SU-DHL-6 (cell line): ENCODE results near the gene THEMIS.

Source experiments
- H2AFZ ChIP-seq: fragments of 200-600 bp; sonication (generic); 2 replicates; pipeline ENCODE4 v1.6.1; 2014; ENCODE audit warnings: low read depth, mild to moderate bottlenecking, moderate library complexity, mixed read lengths, antibody characterized with exemption, low read length; ENCODE audit not compliant: severe bottlenecking
- H3F3A ChIP-seq: fragments of 200-600 bp; shearing (Covaris generic); 2 replicates; pipeline ENCODE4 v1.6.0; 2016; ENCODE audit warnings: antibody characterized with exemption, mild to moderate bottlenecking; ENCODE audit not compliant: insufficient read depth
- H3K27ac ChIP-seq: fragments of 200-600 bp; sonication (generic); 2 replicates; pipeline ENCODE4 v1.5.1; 2016; ENCODE audit warnings: low read depth, mild to moderate bottlenecking, low read length, moderate library complexity, mixed read lengths
- H3K27me3 ChIP-seq: fragments of 200-600 bp; sonication (generic), shearing (Covaris generic); 2 replicates; pipeline ENCODE4 v1.6.0; 2014; ENCODE audit warnings: mild to moderate bottlenecking, low read length
- H3K36me3 ChIP-seq: fragments of 200-600 bp; sonication (generic); 2 replicates; pipeline ENCODE4 v1.6.1; 2014; ENCODE audit warnings: mild to moderate bottlenecking, low read length, mixed read lengths
- H3K4me2 ChIP-seq: fragments of 300-600, 200-600 bp; shearing (Covaris generic), sonication (generic); 2 replicates; pipeline ENCODE4 v1.6.0; 2014; ENCODE audit warnings: low read length, low read depth, mild to moderate bottlenecking; ENCODE audit not compliant: poor library complexity, severe bottlenecking
- H3K4me3 ChIP-seq: fragments of 200-600 bp; sonication (generic); 2 replicates; pipeline ENCODE4 v1.5.1; 2014; ENCODE audit warnings: antibody characterized with exemption, low read length, mild to moderate bottlenecking, mixed read lengths; ENCODE audit not compliant: insufficient read depth, poor library complexity, severe bottlenecking
- H3K79me2 ChIP-seq: fragments of 200-600 bp; sonication (generic); 2 replicates; pipeline ENCODE4 v1.6.1; 2014; ENCODE audit warnings: mild to moderate bottlenecking, low read length, moderate library complexity; ENCODE audit not compliant: insufficient read depth
- H3K9ac ChIP-seq: fragments of 200-600 bp; sonication (generic); 2 replicates; pipeline ENCODE4 v1.7.0; 2014; ENCODE audit warnings: mild to moderate bottlenecking, low read length
- H3K9me2 ChIP-seq: fragments of 200-600 bp; sonication (generic); replicated peaks from 2 replicates; pipeline ENCODE4 v1.6.1; 2014; ENCODE audit warnings: low read length; ENCODE audit not compliant: insufficient read depth
- H3K9me3 ChIP-seq: fragments of 200-600 bp; sonication (generic); 2 replicates; pipeline ENCODE4 v1.6.1; 2014; ENCODE audit warnings: low read length, mixed read lengths; ENCODE audit not compliant: insufficient read depth
- H4K20me1 ChIP-seq: fragments of 200-600 bp; sonication (generic); 2 replicates; pipeline ENCODE4 v1.6.1; 2014; ENCODE audit warnings: low read depth, mild to moderate bottlenecking, antibody characterized with exemption, low read length, moderate library complexity, mixed read lengths
- EZH2phosphoT487 ChIP-seq: fragments of 200-600 bp; sonication (generic), shearing (Covaris generic); conservative IDR thresholded peaks from 2 replicates; pipeline ENCODE4 v1.6.1; 2018; ENCODE audit warnings: mild to moderate bottlenecking, antibody characterized with exemption, low read length, moderate library complexity, mixed read lengths
- TF ChIP-seq, protein P1 (sequence below): fragments of 200-600 bp; sonication (generic); IDR thresholded peaks from one replicate; pipeline ENCODE4 v1.5.1; 2017; ENCODE audit warnings: antibody characterized with exemption, mild to moderate bottlenecking, low read length, moderate library complexity; ENCODE audit not compliant: insufficient read depth, poor library complexity, severe bottlenecking

Gene THEMIS

DNA sequence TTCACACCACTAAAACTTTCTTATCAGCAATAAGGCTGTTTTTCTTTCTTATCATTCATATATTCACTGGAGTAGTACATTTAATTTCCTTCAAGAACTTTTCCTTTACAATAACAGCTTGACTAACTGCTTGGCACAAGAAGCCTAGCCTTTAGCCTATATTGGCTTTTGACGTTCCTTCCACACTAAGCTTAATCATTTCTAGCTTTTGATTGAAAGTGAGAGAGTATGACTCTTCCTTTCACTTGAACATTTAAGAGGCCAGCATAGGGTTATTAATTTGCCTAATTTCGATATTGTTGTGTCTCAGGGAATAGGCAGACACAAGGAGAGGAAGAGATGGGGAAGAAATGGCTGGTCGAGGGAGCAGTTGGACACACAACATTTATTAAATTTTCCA, 23.6 kb downstream of the THEMIS start:
- H3K9me3 ChIP-seq, result no peaks in the 10 kb centered on the region
- no peaks in the 10 kb centered on the region for H3K79me2 ChIP-seq
- H3K27ac ChIP-seq, result no peak overlapping the region
- no peak overlapping the region for H3K4me3 ChIP-seq
- H3K9me2 ChIP-seq, result no peaks in the 10 kb centered on the region
- no peaks in the 10 kb centered on the region for H4K20me1 ChIP-seq
- H3K9ac ChIP-seq, result no peak overlapping the region
- H2AFZ ChIP-seq, result no peak overlapping the region
- no peaks in the 10 kb centered on the region for H3F3A ChIP-seq
- no peak for TF ChIP-seq EZH2phosphoT487
- TF ChIP-seq, protein P1, sequence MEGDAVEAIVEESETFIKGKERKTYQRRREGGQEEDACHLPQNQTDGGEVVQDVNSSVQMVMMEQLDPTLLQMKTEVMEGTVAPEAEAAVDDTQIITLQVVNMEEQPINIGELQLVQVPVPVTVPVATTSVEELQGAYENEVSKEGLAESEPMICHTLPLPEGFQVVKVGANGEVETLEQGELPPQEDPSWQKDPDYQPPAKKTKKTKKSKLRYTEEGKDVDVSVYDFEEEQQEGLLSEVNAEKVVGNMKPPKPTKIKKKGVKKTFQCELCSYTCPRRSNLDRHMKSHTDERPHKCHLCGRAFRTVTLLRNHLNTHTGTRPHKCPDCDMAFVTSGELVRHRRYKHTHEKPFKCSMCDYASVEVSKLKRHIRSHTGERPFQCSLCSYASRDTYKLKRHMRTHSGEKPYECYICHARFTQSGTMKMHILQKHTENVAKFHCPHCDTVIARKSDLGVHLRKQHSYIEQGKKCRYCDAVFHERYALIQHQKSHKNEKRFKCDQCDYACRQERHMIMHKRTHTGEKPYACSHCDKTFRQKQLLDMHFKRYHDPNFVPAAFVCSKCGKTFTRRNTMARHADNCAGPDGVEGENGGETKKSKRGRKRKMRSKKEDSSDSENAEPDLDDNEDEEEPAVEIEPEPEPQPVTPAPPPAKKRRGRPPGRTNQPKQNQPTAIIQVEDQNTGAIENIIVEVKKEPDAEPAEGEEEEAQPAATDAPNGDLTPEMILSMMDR, result no peak
- no peak overlapping the region for H3K4me2 ChIP-seq
- no peaks in the 10 kb centered on the region for H3K27me3 ChIP-seq
- H3K36me3 ChIP-seq, result no peaks in the 10 kb centered on the region

DNA sequence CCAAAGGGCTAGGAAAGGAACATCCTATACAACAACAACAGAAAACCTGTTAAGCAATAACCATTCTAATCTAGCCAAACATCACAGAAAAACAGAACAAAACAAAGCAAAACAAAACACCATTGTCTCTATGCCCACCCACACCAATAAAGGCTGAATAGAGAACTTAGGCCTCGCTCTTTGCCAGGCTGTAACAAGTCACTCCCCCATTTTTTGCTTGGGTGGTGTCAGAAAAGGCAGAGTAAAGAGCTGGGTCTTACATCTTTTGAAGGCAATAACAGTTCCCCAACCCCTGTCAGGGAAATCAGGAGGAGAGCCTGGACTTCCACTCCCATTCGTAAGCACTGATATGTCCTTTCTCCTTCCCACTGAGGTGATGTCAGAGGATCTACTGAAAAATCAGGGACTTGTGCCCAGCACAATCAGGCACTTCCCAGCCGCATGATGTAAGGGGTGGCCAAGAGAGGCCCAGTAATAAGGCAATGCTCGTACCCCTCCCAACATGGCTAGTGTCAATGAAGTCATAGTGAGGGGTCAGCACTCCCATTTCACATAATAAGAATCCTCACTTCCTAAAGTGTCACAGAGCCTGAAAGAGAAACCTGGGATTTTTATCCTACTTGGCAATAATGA, 31.0 kb downstream of the THEMIS start:
- H4K20me1 ChIP-seq, result no peaks in the 10 kb centered on the region
- H2AFZ ChIP-seq, result no peak overlapping the region
- no peaks in the 10 kb centered on the region for H3F3A ChIP-seq
- H3K27me3 ChIP-seq, result no peaks in the 10 kb centered on the region
- no peaks in the 10 kb centered on the region for H3K36me3 ChIP-seq
- no peak overlapping the region for H3K4me2 ChIP-seq
- no peak overlapping the region for H3K27ac ChIP-seq
- H3K79me2 ChIP-seq, result no peaks in the 10 kb centered on the region
- H3K4me3 ChIP-seq, result no peak overlapping the region
- no peaks in the 10 kb centered on the region for H3K9me2 ChIP-seq
- no peak for TF ChIP-seq EZH2phosphoT487
- TF ChIP-seq, protein P1, result no peak
- no peak overlapping the region for H3K9ac ChIP-seq
- no peaks in the 10 kb centered on the region for H3K9me3 ChIP-seq

DNA sequence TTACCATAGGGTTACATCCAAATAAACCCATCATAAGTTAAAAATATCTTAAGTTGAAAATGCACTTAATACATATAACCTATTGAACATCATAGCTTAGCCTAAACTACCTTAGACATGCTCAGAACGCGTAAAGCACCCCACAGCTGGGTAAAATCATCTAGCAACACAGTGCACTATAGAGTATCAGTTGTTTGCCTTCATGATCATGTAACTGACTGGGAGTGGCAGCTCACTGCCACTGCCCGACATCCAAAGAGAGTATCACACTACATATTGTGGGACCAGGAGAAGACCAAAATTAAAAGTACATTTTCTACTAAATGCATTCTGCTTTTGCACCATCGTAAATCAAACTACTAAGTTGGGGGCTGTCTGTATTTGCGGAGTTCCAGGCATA, 31.7 kb downstream of the THEMIS start:
- no peak overlapping the region for H2AFZ ChIP-seq
- H3K27ac ChIP-seq, result no peak overlapping the region
- no peaks in the 10 kb centered on the region for H3K9me2 ChIP-seq
- H3K79me2 ChIP-seq, result no peaks in the 10 kb centered on the region
- no peaks in the 10 kb centered on the region for H3K9me3 ChIP-seq
- no peaks in the 10 kb centered on the region for H3K27me3 ChIP-seq
- no peaks in the 10 kb centered on the region for H3K36me3 ChIP-seq
- no peak overlapping the region for H3K4me3 ChIP-seq
- H3F3A ChIP-seq, result no peaks in the 10 kb centered on the region
- H3K4me2 ChIP-seq, result no peak overlapping the region
- TF ChIP-seq, protein P1, result no peak
- TF ChIP-seq EZH2phosphoT487, result no peak
- H4K20me1 ChIP-seq, result no peaks in the 10 kb centered on the region
- no peak overlapping the region for H3K9ac ChIP-seq
